Thoracic aorta (tissue), 2 donors: ENCODE results near the gene NID2. TPM values are rescaled to one million over a fixed set of nuclear protein-coding genes. Genes with fewer than 3 reads are reported as not detected.
A peak's percentile ranks its signal among the peaks of the same experiment; 100 is the strongest.

Experiments used
- ATAC-seq: fragments of 150-250 bp; one replicate; pipeline ENCODE4 v1.8.0; 2017; ENCODE audit warnings: low read depth; ENCODE audit not compliant: insufficient number of reproducible peaks, low FRiP score
- DNase-seq: peaks from one replicate; pipeline ENCODE4 v3.0.0-alpha.2; 2020; ENCODE audit warnings: low spot score
- H3K27ac ChIP-seq, 2 donors: fragments of 200-600 bp; sonication (generic); 1 replicate in 1 of 2; 2 replicates in 1 of 2; pipeline ENCODE4 v1.5.1; 2016; ENCODE audit warnings: mild to moderate bottlenecking in 2 of 2, moderate library complexity in 2 of 2
- H3K27me3 ChIP-seq: fragments of 200-600 bp; sonication (generic); replicated peaks from 2 replicates; pipeline ENCODE4 v1.6.0; 2016; ENCODE audit warnings: mild to moderate bottlenecking; ENCODE audit not compliant: insufficient read depth
- H3K36me3 ChIP-seq: fragments of 200-600 bp; sonication (generic); one replicate; pipeline ENCODE4 v1.5.1; 2016
- H3K4me1 ChIP-seq, 2 donors: fragments of 200-600 bp; sonication (generic); 1 replicate in 1 of 2; 2 replicates in 1 of 2; pipeline versions ENCODE4 v1.5.1 to v1.6.0; 2016; ENCODE audit warnings: low read depth in 2 of 2, mild to moderate bottlenecking in 1 of 2; ENCODE audit not compliant: control insufficient read depth in 1 of 2
- H3K4me3 ChIP-seq: fragments of 200-600 bp; sonication (generic); 2 replicates; pipeline ENCODE4 v1.5.1; 2016; ENCODE audit warnings: mild to moderate bottlenecking
- H3K9me3 ChIP-seq: fragments of 200-600 bp; sonication (generic); 2 replicates; pipeline ENCODE4 v1.5.1; 2016
- CTCF ChIP-seq: fragments of 200-600 bp; sonication (generic); IDR thresholded peaks from one replicate; pipeline ENCODE4 v1.5.1; 2019; ENCODE audit warnings: antibody characterized with exemption
- total RNA-seq, 2 donors: library from RNA; depleted of rRNA; stranded (reverse); fragments of >200 nt; gene quantifications; one replicate each; pipeline versions ENCODE4 v1.1.0 to v1.2.3, GENCODE V29; 2016

The NID2 gene
- total RNA-seq, 2 donors from 2014 or later = 21.0 to 33.3 TPM

GRCh38 chr14:52070051-52070431 is 1.2 kb upstream of the NID2 start:
- H3K36me3 ChIP-seq = no peaks in the 10 kb centered on the region
- H3K9me3 ChIP-seq = no peaks in the 10 kb centered on the region
- ATAC-seq = no peak
- TF ChIP-seq CTCF = no peak
- peak overlapping the region; percentile 81 for H3K4me3 ChIP-seq
- peaks cover 4 to 30% of the 10 kb centered on the region in 2 donors for H3K4me1 ChIP-seq
- peak overlapping the region; percentile 75 to 81 for H3K27ac ChIP-seq
- DNase-seq = no peak
- H3K27me3 ChIP-seq = no peaks in the 10 kb centered on the region

- DNase-seq (no peak), ATAC-seq (peak; percentile 18)
- Histone ChIP-seq H3K4me1 (peaks cover 4 to 30% of the 10 kb centered on the region in 2 donors), H3K4me3 (peak overlapping the region; percentile 81), H3K27ac (peak overlapping the region; percentile 75 to 81), H3K27me3 (no peaks in the 10 kb centered on the region), H3K36me3 (no peaks in the 10 kb centered on the region), H3K9me3 (no peaks in the 10 kb centered on the region)
- TF ChIP-seq CTCF = no peak
These were observed 620 bp upstream of the NID2 start for GRCh38 chr14:52069307-52070050.

GRCh38 chr14:52067873-52068614 is 815 bp downstream of the NID2 start:
- H3K27ac ChIP-seq = peak overlapping the region; percentile 26 to 81
- no peak for TF ChIP-seq CTCF
- DNase-seq = no peak
- no peak for ATAC-seq
- H3K9me3 ChIP-seq = no peaks in the 10 kb centered on the region
- peak overlapping the region; percentile 81 for H3K4me3 ChIP-seq
- H3K36me3 ChIP-seq = no peaks in the 10 kb centered on the region
- H3K27me3 ChIP-seq = no peaks in the 10 kb centered on the region
- peaks cover 4 to 24% of the 10 kb centered on the region in 2 donors for H3K4me1 ChIP-seq

- Histone ChIP-seq H3K4me1 (peaks cover 19 to 34% of the 10 kb centered on the region in 2 donors), H3K9me3 (no peaks in the 10 kb centered on the region), H3K4me3 (no peak overlapping the region), H3K36me3 (no peaks in the 10 kb centered on the region), H3K27me3 (no peaks in the 10 kb centered on the region), H3K27ac (no peak overlapping the region)
- TF ChIP-seq CTCF = no peak
- DNase-seq (no peak), ATAC-seq (no peak)
These were observed 4.7 kb downstream of the NID2 start for GRCh38 chr14:52064174-52064573.

- TF ChIP-seq CTCF = no peak
- no peak overlapping the region for H3K27ac ChIP-seq
- no peaks in the 10 kb centered on the region for H3K27me3 ChIP-seq
- H3K9me3 ChIP-seq = no peaks in the 10 kb centered on the region
- H3K4me1 ChIP-seq = peaks cover 27 to 45% of the 10 kb centered on the region in 2 donors
- no peak for ATAC-seq
- no peaks in the 10 kb centered on the region for H3K36me3 ChIP-seq
- no peak for DNase-seq
- no peak overlapping the region for H3K4me3 ChIP-seq
These were observed 5.8 kb downstream of the NID2 start for GRCh38 chr14:52063052-52063462.
